GM12878 (cell line): ENCODE data around the gene FMNL2. TPM values are rescaled to one million over a fixed set of nuclear protein-coding genes. Genes with fewer than 3 reads are reported as not detected.

Experiments used
- ATAC-seq: fragments of 200-7000 bp; cut with Tn5 transposase; 3 replicates; pipeline ENCODE4 v1.9.1; 2020; ENCODE audit warnings: mild to moderate bottlenecking, moderate library complexity
- BruUV-seq: library from RNA; stranded (reverse); fragments of 400-500 nt; replicated peaks from 2 replicates; lab custom pipeline; 2021; lab: Mats Ljungman, UMichigan
- CTCF ChIA-PET: fragments of 300-600 bp; sonication (Branson Sonifier 250); formaldehyde crosslinking; extraction: SDS; loops from one replicate; lab custom pipeline; 2021; ENCODE audit warnings: inconsistent platforms; lab: Yijun Ruan, JAX
- POLR2A ChIA-PET: fragments of 350-600 bp; formaldehyde crosslinking; extraction: SDS; loops from one replicate; lab custom pipeline; 2021; ENCODE audit warnings: inconsistent platforms; lab: Charles Lee
- RAD21 ChIA-PET: fragments of 300-600 bp; sonication (Branson Sonifier 250); formaldehyde crosslinking; loops from one replicate; lab custom pipeline; 2023; ENCODE audit warnings: antibody characterized with exemption; ENCODE audit not compliant: unreplicated experiment; lab: Charles Lee
- SMC1A ChIA-PET: fragments of 300-600 bp; sonication (Branson Sonifier 250); formaldehyde crosslinking; loops from one replicate; lab custom pipeline; 2023; ENCODE audit not compliant: unreplicated experiment, uncharacterized antibody; lab: Charles Lee
- DNase-seq: peaks from one replicate; pipeline ENCODE4 v3.0.0-alpha.2; 2011; ENCODE audit warnings: low read depth, low spot score
- FAIRE-seq: peaks from 3 replicates; lab custom pipeline; 2011; peaks lifted over from hg19 to GRCh38; lab: Jason Lieb, UNC
- H2AFZ ChIP-seq: 2 replicates; pipeline ENCODE4 v1.6.0; 2011; ENCODE audit warnings: low read depth, low read length, control low read depth; ENCODE audit not compliant: control insufficient read depth
- H3K27ac ChIP-seq: 2 replicates; pipeline ENCODE4 v1.5.1; 2011; ENCODE audit warnings: control low read depth; ENCODE audit not compliant: control insufficient read depth, insufficient read depth
- H3K27me3 ChIP-seq, 2 experiments: replicated peaks in 1 of 2; 2 replicates each; pipeline versions ENCODE4 v1.6.0 to v1.6.1; 2011; ENCODE audit warnings: low read length in 1 of 2; ENCODE audit not compliant: control insufficient read depth in 2 of 2, insufficient read depth in 2 of 2
- H3K36me3 ChIP-seq, 2 experiments: 2 replicates each; pipeline ENCODE4 v1.5.1; 2011; ENCODE audit warnings: low read length in 1 of 2; ENCODE audit not compliant: control insufficient read depth in 2 of 2, insufficient read depth in 2 of 2
- H3K4me1 ChIP-seq: 2 replicates; pipeline ENCODE4 v1.6.1; 2011; ENCODE audit warnings: mild to moderate bottlenecking, low read length, moderate library complexity, mixed read lengths; ENCODE audit not compliant: control insufficient read depth, insufficient read depth
- H3K4me2 ChIP-seq: 2 replicates; pipeline ENCODE4 v1.6.0; 2011; ENCODE audit warnings: control low read depth; ENCODE audit not compliant: control insufficient read depth, insufficient read depth
- H3K4me3 ChIP-seq: fragments of 200-600 bp; sonication (generic); 2 replicates; pipeline ENCODE4 v1.5.1; 2016
- H3K79me2 ChIP-seq: 2 replicates; pipeline ENCODE4 v1.6.0; 2011; ENCODE audit warnings: low read length; ENCODE audit not compliant: control insufficient read depth, insufficient read depth
- H3K9ac ChIP-seq: 2 replicates; pipeline ENCODE4 v1.8.0; 2011; ENCODE audit warnings: low read length, control low read depth, mixed read lengths; ENCODE audit not compliant: control insufficient read depth, insufficient read depth
- H3K9me3 ChIP-seq: replicated peaks from 3 replicates; pipeline ENCODE4 v1.5.1; 2011; ENCODE audit warnings: mild to moderate bottlenecking, low read length; ENCODE audit not compliant: control insufficient read depth, insufficient read depth
- H4K20me1 ChIP-seq: 2 replicates; pipeline ENCODE4 v1.6.0; 2011; ENCODE audit not compliant: control insufficient read depth, insufficient read depth
- FOXM1 ChIP-seq: IDR thresholded peaks from 2 replicates; pipeline ENCODE4 v1.6.1; 2012; ENCODE audit warnings: low read depth, mild to moderate bottlenecking, inconsistent platforms, low read length, moderate library complexity
- GABPA ChIP-seq: IDR thresholded peaks from 2 replicates; pipeline ENCODE4 v1.6.1; 2014; ENCODE audit warnings: antibody characterized with exemption, low read depth, mild to moderate bottlenecking, inconsistent platforms
- GATAD2B ChIP-seq: fragments of 450-650 bp; conservative IDR thresholded peaks from 2 replicates; pipeline ENCODE4 v1.6.1; 2017; ENCODE audit warnings: low read depth, mild to moderate bottlenecking, moderate library complexity
- NRF1 ChIP-seq: conservative IDR thresholded peaks from 2 replicates; pipeline ENCODE4 v1.6.1; 2011; ENCODE audit warnings: mild to moderate bottlenecking, low read depth, low read length, improper control_type of control experiment
- SIN3A ChIP-seq: IDR thresholded peaks from 2 replicates; pipeline ENCODE4 v1.6.1; 2012; ENCODE audit warnings: low read depth, low read length, improper control_type of control experiment
- WGBS: methylation state at CpG from one replicate; pipeline ENCODE4 v1.1.6; 2016; ENCODE audit warnings: low lambda C conversion rate; ENCODE audit not compliant: insufficient replicate concordance, insufficient coverage; ENCODE audit errors: missing lambda C conversion rate; 5-methylcytosine and 5-hydroxymethylcytosine counted together
- in situ Hi-C: fragments of 300-500 bp; cut with MboI; formaldehyde crosslinking; loops from 9 replicates; pipeline ENCODE4 v1.14.3; 2018; ENCODE audit warnings: mixed read lengths
- intact Hi-C: fragments of 100-400 bp; cut with micrococcal nuclease; formaldehyde crosslinking; loops from one replicate; pipeline ENCODE4 v1.14.2; 2022; ENCODE audit not compliant: unreplicated experiment
- polyA plus RNA-seq, 11 experiments: library from polyadenylated mRNA; depleted of rRNA in 4 of 11; unstranded in 6 of 11; stranded (reverse) in 5 of 11; fragments of >200 nt; fragmentation: Nextera tagmentation in 4 of 11; fragmentation: Illumina TruSeq in 1 of 11; extraction: Ambion mirVana in 4 of 11; extraction: Trizol in 1 of 11; gene quantifications; 1 replicate in 1 of 11; 2 replicates in 10 of 11; pipeline versions ENCODE4 v1.2.1 to v1.2.3, GENCODE V29; 2011 to 2016; ENCODE audit warnings: inconsistent platforms in 2 of 11, missing spikeins in 2 of 11, low read depth in 1 of 11
- total RNA-seq, 4 experiments: library from RNA; depleted of rRNA in 3 of 4; stranded (reverse); fragments of >200 nt in 3 of 4; fragmentation: Illumina TruSeq in 1 of 4; extraction: Trizol in 1 of 4; gene quantifications; 2 replicates each; pipeline versions ENCODE4 v1.2.1 to v1.2.3, GENCODE V29; 2013 to 2021

FMNL2 gene
- total and polyA plus RNA-seq, 10 of the 15 experiments (the other 5 are each of a cell fraction or from before 2014, with no cell fraction given), result 0.13 to 9.9 (median 0.35) TPM

DNA sequence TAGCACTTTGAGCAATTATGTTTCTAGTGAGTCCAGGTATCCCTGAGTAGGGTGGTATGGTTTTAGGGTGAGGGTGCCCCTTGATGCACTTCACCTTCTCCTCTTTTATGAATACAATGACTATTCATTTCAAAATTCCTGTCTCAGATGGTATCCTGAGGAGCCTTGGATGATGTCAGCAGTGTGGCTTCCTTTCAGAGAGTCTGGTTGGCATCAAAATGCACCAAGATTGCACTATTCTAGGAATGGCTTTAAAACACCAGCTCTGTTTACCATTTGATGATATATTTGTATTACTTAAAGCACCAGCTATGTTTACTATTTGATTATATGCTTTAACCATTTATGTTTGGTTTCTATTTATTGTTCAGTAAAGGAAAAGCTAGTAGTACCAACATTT is 141.0 kb downstream of the FMNL2 start:
- H3K36me3 ChIP-seq, result no peaks in the 10 kb centered on the region
- H3K9me3 ChIP-seq, result no peaks in the 10 kb centered on the region
- TF ChIP-seq GATAD2B (no peak), GABPA (no peak), SIN3A (no peak), NRF1 (no peak)
- H3K27me3 ChIP-seq, result no peaks in the 10 kb centered on the region
- H3K4me2 ChIP-seq, result no peak overlapping the region
- SMC1A ChIA-PET, result interaction anchor here (0.7 to 1.8 kb wide), 6 partner anchors 9 to 196 kb away, joined by 3 to 7 read pairs (median 4); no protein-coding TSS in a partner anchor
- no peaks in the 10 kb centered on the region for H3K4me1 ChIP-seq
- FAIRE-seq, result no peak
- RAD21 ChIA-PET, result interaction anchor here (1.2 kb wide), 1 partner anchor 13 kb away, joined by 3 read pairs; no protein-coding TSS in a partner anchor
- H3K9ac ChIP-seq, result no peak overlapping the region
- H4K20me1 ChIP-seq, result no peaks in the 10 kb centered on the region
- CTCF ChIA-PET, result interaction anchor here (1.4 kb wide), 1 partner anchor 87 kb away, joined by 3 read pairs; no protein-coding TSS in a partner anchor
- intact Hi-C loops, result no loop called here
- in situ Hi-C loops, result no loop called here
- no peak for ATAC-seq
- no peak overlapping the region for H3K27ac ChIP-seq
- no peak overlapping the region for H2AFZ ChIP-seq
- H3K4me3 ChIP-seq, result no peak overlapping the region
- DNase-seq, result no peak
- no TSS peak for BruUV-seq
- H3K79me2 ChIP-seq, result no peaks in the 10 kb centered on the region
- POLR2A ChIA-PET, result interaction anchor here (0.5 kb wide), 1 partner anchor 140 kb away, joined by 3 read pairs; no protein-coding TSS in a partner anchor

- no peak for FAIRE-seq
- RAD21 ChIA-PET, result interaction anchor here (1.2 to 1.8 kb wide), 2 partner anchors 9 to 14 kb away, joined by 3 to 6 read pairs; no protein-coding TSS in a partner anchor
- SMC1A ChIA-PET, result interaction anchor here (1.0 to 1.8 kb wide), 7 partner anchors 11 to 42 kb away, joined by 3 to 10 read pairs (median 3); no protein-coding TSS in a partner anchor
- 45% methylated on average over 6 of the region's 6 CpGs for WGBS
- DNase-seq, result no peak
- no peaks in the 10 kb centered on the region for H3K79me2 ChIP-seq
- intact Hi-C loops (no loop called here), in situ Hi-C loops (no loop called here)
- H3K4me1 ChIP-seq, result no peaks in the 10 kb centered on the region
- H4K20me1 ChIP-seq, result no peaks in the 10 kb centered on the region
- no peak overlapping the region for H3K4me2 ChIP-seq
- no peak for ATAC-seq
- TF ChIP-seq FOXM1, result no peak
- H3K4me3 ChIP-seq, result no peak overlapping the region
- CTCF ChIA-PET, result interaction anchor here (1.3 to 1.4 kb wide), 2 partner anchors 8 to 85 kb away, joined by 3 to 9 read pairs; no protein-coding TSS in a partner anchor
- no peaks in the 10 kb centered on the region for H3K36me3 ChIP-seq
- H2AFZ ChIP-seq, result no peak overlapping the region
- no peak overlapping the region for H3K9ac ChIP-seq
- POLR2A ChIA-PET, result interaction anchor here (0.8 kb wide), 1 partner anchor 51 kb away, joined by 3 read pairs; no protein-coding TSS in a partner anchor
- no peaks in the 10 kb centered on the region for H3K9me3 ChIP-seq
- H3K27ac ChIP-seq, result no peak overlapping the region
- no TSS peak for BruUV-seq
- no peaks in the 10 kb centered on the region for H3K27me3 ChIP-seq
Measured at GRCh38 chr2:152477347-152478092, 142.5 kb downstream of the FMNL2 start.
